Keratinocyte (primary cell): ENCODE measurements around the gene CCT6B. TPM values are rescaled to one million over a fixed set of nuclear protein-coding genes. Genes with fewer than 3 reads are reported as not detected.

Source experiments
- DNase-seq: peaks from one replicate; pipeline ENCODE4 v3.0.0-alpha.2; 2011; ENCODE audit warnings: low read depth, missing footprints, low spot score
- FAIRE-seq: peaks from 2 replicates; lab custom pipeline; 2011; peaks lifted over from hg19 to GRCh38; lab: Jason Lieb, UNC
- H2AFZ ChIP-seq: 2 replicates; pipeline ENCODE4 v1.6.0; 2012; ENCODE audit warnings: low read length, control low read depth, inconsistent platforms; ENCODE audit not compliant: control insufficient read depth
- H3K27ac ChIP-seq: 2 replicates; pipeline ENCODE4 v1.5.1; 2011; ENCODE audit warnings: low read length; ENCODE audit not compliant: control insufficient read depth, insufficient read depth
- H3K27me3 ChIP-seq: 3 replicates; pipeline ENCODE4 v1.6.0; 2011; ENCODE audit warnings: low read length; ENCODE audit not compliant: control insufficient read depth, insufficient read depth; ENCODE audit errors: extremely low read depth
- H3K36me3 ChIP-seq, 2 experiments: 2 replicates in 1 of 2; 3 replicates in 1 of 2; pipeline ENCODE4 v1.5.1; 2011; ENCODE audit warnings: low read length in 2 of 2, mild to moderate bottlenecking in 1 of 2; ENCODE audit not compliant: control insufficient read depth in 2 of 2, insufficient read depth in 2 of 2; ENCODE audit errors: extremely low read depth in 1 of 2
- H3K4me1 ChIP-seq: 3 replicates; pipeline ENCODE4 v1.5.1; 2011; ENCODE audit warnings: low read length; ENCODE audit not compliant: control insufficient read depth, insufficient read depth; ENCODE audit errors: extremely low read depth
- H3K4me2 ChIP-seq: 3 replicates; pipeline ENCODE4 v1.6.0; 2011; ENCODE audit warnings: low read depth, low read length; ENCODE audit not compliant: control insufficient read depth, insufficient read depth; ENCODE audit errors: extremely low read depth
- H3K4me3 ChIP-seq, 3 experiments: fragments of 200-600 bp in 1 of 3; sonication (generic) in 1 of 3; 2 replicates in 2 of 3; 3 replicates in 1 of 3; pipeline ENCODE4 v1.5.1; 2011 to 2016; ENCODE audit warnings: low read length in 3 of 3, mild to moderate bottlenecking in 3 of 3, control low read depth in 2 of 3, inconsistent platforms in 1 of 3, low read depth in 1 of 3, mixed read lengths in 1 of 3, mixed run types in 1 of 3, moderate library complexity in 1 of 3; ENCODE audit not compliant: control insufficient read depth in 2 of 3, insufficient read depth in 2 of 3; ENCODE audit errors: extremely low read depth in 1 of 3
- H3K79me2 ChIP-seq: 2 replicates; pipeline ENCODE4 v1.6.0; 2012; ENCODE audit warnings: low read length; ENCODE audit not compliant: control insufficient read depth, insufficient read depth
- H3K9ac ChIP-seq: 3 replicates; pipeline ENCODE4 v1.6.0; 2011; ENCODE audit warnings: low read length; ENCODE audit not compliant: control insufficient read depth, insufficient read depth; ENCODE audit errors: extremely low read depth
- H3K9me1 ChIP-seq: 3 replicates; pipeline ENCODE4 v1.6.0; 2011; ENCODE audit warnings: low read length; ENCODE audit not compliant: control insufficient read depth, insufficient read depth; ENCODE audit errors: extremely low read depth
- H3K9me3 ChIP-seq: 2 replicates; pipeline ENCODE4 v1.5.1; 2012; ENCODE audit warnings: low read depth, low read length; ENCODE audit not compliant: control insufficient read depth
- H4K20me1 ChIP-seq: 3 replicates; pipeline ENCODE4 v1.6.0; 2011; ENCODE audit warnings: low read length; ENCODE audit not compliant: control insufficient read depth, insufficient read depth; ENCODE audit errors: extremely low read depth
- CTCF ChIP-seq, 3 experiments: IDR thresholded peaks in 1 of 3; conservative IDR thresholded peaks in 1 of 3; optimal IDR thresholded peaks in 1 of 3; 2 replicates in 2 of 3; 3 replicates in 1 of 3; pipeline versions ENCODE3 to v1.5.1; 2011; ENCODE audit warnings: low read length in 3 of 3, mild to moderate bottlenecking in 3 of 3, moderate library complexity in 2 of 3, control low read depth in 1 of 3, inconsistent platforms in 1 of 3; ENCODE audit not compliant: insufficient read depth in 2 of 3; ENCODE audit errors: extremely low read depth in 1 of 3
- EZH2 ChIP-seq: IDR thresholded peaks from one replicate; pipeline ENCODE4 v1.6.1; 2012; ENCODE audit warnings: inconsistent platforms, mild to moderate bottlenecking, low read length, moderate library complexity
- dilution Hi-C: fragments of 300-500 bp; cut with MboI; formaldehyde crosslinking; loops from one replicate; pipeline ENCODE4 v1.7.0; 2020; ENCODE audit warnings: low sequenced_read_pairs; ENCODE audit not compliant: extremely low pct_ligation_motif_present
- polyA plus RNA-seq, 5 experiments: library from polyadenylated mRNA; depleted of rRNA in 3 of 5; stranded (reverse) in 3 of 5; stranded (forward) in 1 of 5; unstranded in 1 of 5; fragments of >200 nt; gene quantifications; 1 replicate in 1 of 5; 2 replicates in 3 of 5; 3 replicates in 1 of 5; pipeline versions ENCODE4 v1.2.1 to v1.2.3, GENCODE V29; 2011 to 2012; ENCODE audit warnings: missing spikeins in 2 of 5, low read depth in 1 of 5, low replicate concordance in 1 of 5

The CCT6B gene
- polyA plus RNA-seq, 1 donor (not counting 4 experiments of a cell fraction or from before 2014, with no cell fraction given): 1.1 TPM

- Histone ChIP-seq H4K20me1 (no peaks in the 10 kb centered on the region), H3K27ac (no peak overlapping the region), H3K27me3 (no peaks in the 10 kb centered on the region), H2AFZ (no peak overlapping the region), H3K9me1 (no peaks in the 10 kb centered on the region), H3K79me2 (no peaks in the 10 kb centered on the region), H3K4me2 (no peak overlapping the region), H3K4me3 (no peak overlapping the region), H3K9me3 (no peaks in the 10 kb centered on the region), H3K36me3 (no peaks in the 10 kb centered on the region), H3K9ac (no peak overlapping the region), H3K4me1 (no peaks in the 10 kb centered on the region)
- TF ChIP-seq CTCF (optimal IDR thresholded peaks at IDR 0.05 in 1 of 3, IDR thresholded peaks at IDR 0.05 in 1 of 3, conservative IDR thresholded peaks at IDR 0.05 in 1 of 3; ENCODE audit: extremely low read depth in 1 of 3, insufficient read depth in 2 of 3, low read length in 3 of 3) (no peak), EZH2 (no peak)
- FAIRE-seq (no peak), DNase-seq (no peak)
- dilution Hi-C loops: no loop called here
These were observed 43.9 kb downstream of the CCT6B start for GRCh38 chr17:34917381-34917780.

GRCh38 chr17:34916120-34916519 lies 45.1 kb downstream of the CCT6B start:
- H3K4me3 ChIP-seq: no peak overlapping the region
- no peak overlapping the region for H3K4me2 ChIP-seq
- no peaks in the 10 kb centered on the region for H3K4me1 ChIP-seq
- H3K9ac ChIP-seq: no peak overlapping the region
- H3K27me3 ChIP-seq: no peaks in the 10 kb centered on the region
- H3K9me1 ChIP-seq: no peaks in the 10 kb centered on the region
- no peaks in the 10 kb centered on the region for H4K20me1 ChIP-seq
- TF ChIP-seq EZH2 (no peak), CTCF (optimal IDR thresholded peaks at IDR 0.05 in 1 of 3, IDR thresholded peaks at IDR 0.05 in 1 of 3, conservative IDR thresholded peaks at IDR 0.05 in 1 of 3; ENCODE audit: extremely low read depth in 1 of 3, insufficient read depth in 2 of 3, low read length in 3 of 3) (no peak)
- no peaks in the 10 kb centered on the region for H3K79me2 ChIP-seq
- FAIRE-seq (no peak), DNase-seq (no peak)
- H3K9me3 ChIP-seq: no peaks in the 10 kb centered on the region
- no peak overlapping the region for H3K27ac ChIP-seq
- H2AFZ ChIP-seq: no peak overlapping the region
- dilution Hi-C loops: no loop called here
- no peaks in the 10 kb centered on the region for H3K36me3 ChIP-seq
